ENCODE results near the gene SIN3A. TPM values are rescaled to one million over a fixed set of nuclear protein-coding genes. Genes with fewer than 3 reads are reported as not detected.

The SIN3A gene
- total and polyA plus RNA-seq, 2 of the 8 experiments (the other 6 are each of a cell fraction or from before 2014, with no cell fraction given), result 69.5 to 109 TPM

DNA sequence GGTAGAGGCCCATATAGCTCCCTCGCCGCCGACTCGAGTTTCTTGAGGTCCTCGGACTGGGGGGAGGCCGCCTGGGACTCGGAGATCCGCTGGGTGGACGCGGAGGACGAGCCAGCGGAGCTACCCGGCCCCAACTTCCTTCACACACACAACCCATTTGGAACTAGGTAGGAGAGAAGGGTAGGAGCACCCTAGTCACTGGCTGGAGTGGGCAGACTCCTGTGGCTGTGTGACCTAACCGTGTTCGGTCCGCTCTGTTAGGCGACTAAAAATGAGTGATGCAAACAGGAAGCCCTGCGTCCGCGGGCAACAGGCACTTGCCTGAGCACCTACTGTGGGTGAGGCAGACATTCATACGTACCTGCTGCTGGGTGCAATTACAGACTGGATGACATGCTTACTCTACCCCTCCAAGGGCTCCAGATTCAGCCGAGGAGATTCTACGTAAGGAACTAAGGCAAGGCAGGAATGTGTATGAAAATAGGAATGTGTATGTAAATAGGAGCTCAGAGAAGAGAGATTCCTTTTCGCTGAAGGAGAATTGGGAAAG is 4.6 kb upstream of the SIN3A start:
- H3K9ac ChIP-seq (replicated peaks in 1 of 4; ENCODE audit: extremely low read depth in 1 of 4, low read depth in 3 of 4, low read length in 3 of 4), result peak overlapping the region; percentile 48 to 77 (median 70)
- H3K56ac ChIP-seq (replicated peaks; ENCODE audit: insufficient read length, low read depth, low read length), result no peak overlapping the region
- H3K4ac ChIP-seq (replicated peaks; ENCODE audit: insufficient read length, low read depth, low read length), result no peak overlapping the region
- H4K8ac ChIP-seq (ENCODE audit: extremely low read depth, insufficient read depth, low read length), result peak overlapping the region; percentile 75
- H3K79me1 ChIP-seq (ENCODE audit: low read depth, low read length), result no peaks in the 10 kb centered on the region
- peak overlapping the region; percentile 90; the same call in 1 of the 2 replicates for H2BK5ac ChIP-seq (ENCODE audit: low read depth, low read length)
- H2AK5ac ChIP-seq (ENCODE audit: low read depth, low read length), result 0 out of 2 replicates have a peak overlapping the region, but pooled peaks have one; percentile 30
- H3K4me2 ChIP-seq (ENCODE audit: insufficient read depth in 1 of 2, low read depth in 2 of 2, low read length in 2 of 2), result peak overlapping the region; percentile 94 to 97
- H3K27ac ChIP-seq (ENCODE audit: low read depth, low read length), result peak overlapping the region; percentile 51
- peak overlapping the region; percentile 98 for H4K5ac ChIP-seq (ENCODE audit: insufficient read length, low read depth, low read length)
- POLR2A ChIA-PET (ENCODE audit: partially characterized antibody), result interaction anchor here (0.9 to 5.0 kb wide), 13 partner anchors 7 to 205 kb away, joined by 3 to 61 read pairs (median 4); partner anchors contain the start of genes IMP3, MAN2C1, PTPN9 and SNX33
- no peak overlapping the region for H2BK120ac ChIP-seq (replicated peaks; ENCODE audit: low read depth, low read length)
- H3K36me3 ChIP-seq (ENCODE audit: control insufficient read depth in 2 of 4, insufficient read depth in 4 of 4, low read length in 3 of 4), result no peaks in the 10 kb centered on the region
- H2BK15ac ChIP-seq (ENCODE audit: low read length), result no peak overlapping the region
- H3K4me1 ChIP-seq (replicated peaks in 1 of 4; ENCODE audit: control insufficient read depth in 3 of 4, insufficient read depth in 4 of 4, low read length in 3 of 4), result peaks cover 1 to 9% (median 2%) of the 10 kb centered on the region in 4 experiments; a peak in 4 of 7 replicates
- peak overlapping the region; percentile 91 for H2AFZ ChIP-seq (ENCODE audit: low read length)
- no peak overlapping the region for H3K14ac ChIP-seq (ENCODE audit: insufficient read length)
- 4% methylated on average over 24 of the region's 24 CpGs; no CpG with 5 or more reads in 1 of the 2 experiments for WGBS, 2 experiments (ENCODE audit: extremely low coverage in 1 of 2, insufficient coverage in 1 of 2, insufficient read length in 1 of 2, insufficient replicate concordance in 2 of 2, low coverage in 1 of 2, low lambda C conversion rate in 2 of 2, missing lambda C conversion rate in 1 of 2)
- CTCF ChIA-PET (ENCODE audit: partially characterized antibody), result interaction anchor here (0.5 to 1.4 kb wide), 6 partner anchors 11 to 229 kb away, joined by 3 to 4 read pairs (median 3); no protein-coding TSS in a partner anchor
- H3K23me2 ChIP-seq (ENCODE audit: low read depth, low read length), result peaks cover 19% of the 10 kb centered on the region
- H4K20me1 ChIP-seq (replicated peaks in 1 of 2; ENCODE audit: control insufficient read depth in 1 of 2, insufficient read depth in 2 of 2, low read length in 2 of 2), result no peaks in the 10 kb centered on the region
- FAIRE-seq, result no peak
- no peaks in the 10 kb centered on the region; a peak in 1 of 4 replicates for H3K9me3 ChIP-seq (ENCODE audit: insufficient read depth in 2 of 2, low read depth in 1 of 2, low read length in 1 of 2)
- H4K91ac ChIP-seq (replicated peaks; ENCODE audit: insufficient read length, low read length), result no peak overlapping the region
- peak in 1 of 2 experiments; percentile 82 for DNase-seq (ENCODE audit: low read depth in 1 of 2, low spot score in 2 of 2)
- H3K18ac ChIP-seq (ENCODE audit: extremely low read depth, low read length), result peak overlapping the region; percentile 97
- H3K4me3 ChIP-seq (ENCODE audit: extremely low read depth in 1 of 4, insufficient read depth in 2 of 4, low read depth in 3 of 4, low read length in 4 of 4), result peak overlapping the region; percentile 85 to 93 (median 86)
- peaks cover 0 to 4% of the 10 kb centered on the region in 2 experiments; a peak in 2 of 4 replicates for H3K79me2 ChIP-seq (ENCODE audit: control insufficient read depth in 1 of 2, insufficient read depth in 2 of 2, low read length in 2 of 2)
- H2BK12ac ChIP-seq (ENCODE audit: low read depth, low read length), result peak overlapping the region; percentile 69; the same call in 1 of the 2 replicates
- H2BK20ac ChIP-seq (ENCODE audit: low read length), result no peak overlapping the region
- H3K23ac ChIP-seq (ENCODE audit: insufficient read length), result no peak overlapping the region
- H3K27me3 ChIP-seq (replicated peaks in 1 of 4; ENCODE audit: control insufficient read depth in 3 of 4, extremely low read depth in 1 of 4, insufficient read depth in 3 of 4, low read length in 3 of 4), result no peaks in the 10 kb centered on the region
- peak; percentile 22 for TF ChIP-seq SP1 (IDR thresholded peaks at IDR 0.05; ENCODE audit: low read depth, low read length)
- TF ChIP-seq TAF1 (IDR thresholded peaks at IDR 0.05; ENCODE audit: low read depth, low read length), result peak; percentile 23; the same call in 1 of the 2 replicates
- no peak for TF ChIP-seq EP300 (IDR thresholded peaks at IDR 0.05; ENCODE audit: borderline replicate concordance in 1 of 2, low read depth in 2 of 2, low read length in 2 of 2)
- TF ChIP-seq ASH2L (IDR thresholded peaks at IDR 0.05; ENCODE audit: low read length), result peak; percentile 11
- TF ChIP-seq POLR2AphosphoS5 (IDR thresholded peaks at IDR 0.05; ENCODE audit: low read depth, low read length), result peak; percentile 73; the same call in 1 of the 2 replicates
- TF ChIP-seq RXRA (IDR thresholded peaks at IDR 0.05; ENCODE audit: insufficient read depth, low read depth, low read length), result no peak
- TF ChIP-seq PHF8 (conservative IDR thresholded peaks at IDR 0.05; ENCODE audit: low read depth, low read length), result peak; percentile 32; the same call in 1 of the 2 replicates
- TF ChIP-seq SRF (IDR thresholded peaks at IDR 0.05; ENCODE audit: low read depth, low read length), result no peak
- peak; percentile 49 for TF ChIP-seq KDM4A (IDR thresholded peaks at IDR 0.05; ENCODE audit: low read depth, low read length, severe bottlenecking)
- TF ChIP-seq, protein P1, sequence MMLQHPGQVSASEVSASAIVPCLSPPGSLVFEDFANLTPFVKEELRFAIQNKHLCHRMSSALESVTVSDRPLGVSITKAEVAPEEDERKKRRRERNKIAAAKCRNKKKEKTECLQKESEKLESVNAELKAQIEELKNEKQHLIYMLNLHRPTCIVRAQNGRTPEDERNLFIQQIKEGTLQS (IDR thresholded peaks at IDR 0.05; ENCODE audit: insufficient read depth, low read depth, low read length), result no peak
- TF ChIP-seq TEAD4 (IDR thresholded peaks at IDR 0.05; ENCODE audit: low read depth, low read length), result 0 out of 2 replicates have a peak, but pooled peaks have one; percentile 16
- no peak for TF ChIP-seq BCL11A (IDR thresholded peaks at IDR 0.05; ENCODE audit: low read depth in 2 of 2, low read length in 2 of 2)

Data from H1 (cell line).